K562 (cell line): ENCODE results near the gene ST6GAL1. TPM values are rescaled to one million over a fixed set of nuclear protein-coding genes. Genes with fewer than 3 reads are reported as not detected.

Experiments used
- CBX2 ChIP-seq: fragments of 200-600 bp; sonication (generic); IDR thresholded peaks from one replicate; pipeline ENCODE4 v1.6.1; 2012; ENCODE audit warnings: mild to moderate bottlenecking, low read length, inconsistent platforms; ENCODE audit not compliant: insufficient read depth, poor library complexity, severe bottlenecking
- HMGN3 ChIP-seq: IDR thresholded peaks from 2 replicates; pipeline ENCODE4 v1.6.1; 2011; ENCODE audit warnings: borderline replicate concordance, low read depth, mild to moderate bottlenecking, mixed read lengths, low read length; ENCODE audit not compliant: insufficient read length; ENCODE audit errors: extremely low read depth
- KLF16 ChIP-seq: IDR thresholded peaks from 2 replicates; pipeline ENCODE4 v1.6.1; 2016; ENCODE audit warnings: antibody characterized with exemption
- MEIS2 ChIP-seq: fragments of 450-650 bp; IDR thresholded peaks from 2 replicates; pipeline ENCODE4 v1.6.1; 2014; ENCODE audit warnings: mild to moderate bottlenecking; ENCODE audit not compliant: partially characterized antibody
- NR2C2 ChIP-seq, 2 experiments: fragments of 200-800 bp in 1 of 2; sonication (Bioruptor generic) in 1 of 2; sonication (generic) in 1 of 2; formaldehyde crosslinking in 1 of 2; IDR thresholded peaks; 2 replicates each; pipeline versions ENCODE4 v1.6.1 to v1.8.0; 2016 to 2022; ENCODE audit warnings: mild to moderate bottlenecking in 1 of 2, missing compliant biosample characterization in 1 of 2, missing genetic modification characterization in 1 of 2, missing genetic modification reagents in 1 of 2
- SMARCC2 ChIP-seq: fragments of 450-650 bp; IDR thresholded peaks from 2 replicates; pipeline ENCODE4 v1.6.1; 2017; ENCODE audit warnings: antibody characterized with exemption, moderate library complexity, mild to moderate bottlenecking, low read depth
- SMARCE1 ChIP-seq: fragments of 450-650 bp; IDR thresholded peaks from 2 replicates; pipeline ENCODE4 v1.7.1; 2016; ENCODE audit warnings: mild to moderate bottlenecking
- SREBF1 ChIP-seq: fragments of 150-350 bp; IDR thresholded peaks from 2 replicates; pipeline ENCODE4 v1.6.1; 2014; ENCODE audit warnings: antibody characterized with exemption, low read depth, low read length, borderline replicate concordance
- ZNF133 ChIP-seq: fragments of 250-450 bp; sonication (Bioruptor Pico); IDR thresholded peaks from 2 replicates; pipeline ENCODE4 v1.4.0; 2020; ENCODE audit warnings: mild to moderate bottlenecking
- polyA plus RNA-seq, 8 experiments: library from polyadenylated mRNA; depleted of rRNA in 4 of 8; stranded (reverse) in 5 of 8; unstranded in 3 of 8; fragments of >200 nt; fragmentation: Nextera tagmentation in 2 of 8; fragmentation: Illumina TruSeq in 1 of 8; extraction: Ambion mirVana in 2 of 8; extraction: Trizol in 1 of 8; gene quantifications; 2 replicates each; pipeline versions ENCODE4 v1.2.1 to v1.2.3, GENCODE V29; 2011 to 2014; ENCODE audit warnings: inconsistent platforms in 1 of 8, missing spikeins in 1 of 8
- total RNA-seq, 7 experiments: library from RNA; depleted of rRNA in 6 of 7; stranded (reverse); fragments of >200 nt in 6 of 7; fragmentation: Illumina TruSeq in 2 of 7; extraction: Trizol in 2 of 7; gene quantifications; 2 replicates each; pipeline versions ENCODE4 v1.2.1 to v1.2.3, GENCODE V29; 2011 to 2021; ENCODE audit warnings: low replicate concordance in 1 of 7
- TF ChIP-seq, protein P1 (sequence below): fragments of 150-350 bp; IDR thresholded peaks from 2 replicates; pipeline ENCODE4 v1.6.1; 2014; ENCODE audit warnings: low read depth, mild to moderate bottlenecking, low read length, borderline replicate concordance
- TF ChIP-seq, protein P2 (sequence below): sonication (generic); IDR thresholded peaks from 2 replicates; pipeline ENCODE4 v1.6.1; 2016
- TF ChIP-seq, protein P3 (sequence below): fragments of 450-650 bp; formaldehyde crosslinking; IDR thresholded peaks from 2 replicates; pipeline ENCODE4 v1.4.0; 2022; ENCODE audit warnings: missing genetic modification characterization
- TF ChIP-seq, protein P4 (sequence below): sonication (generic); formaldehyde crosslinking; IDR thresholded peaks from 2 replicates; pipeline ENCODE4 v1.8.0; 2023; ENCODE audit warnings: missing genetic modification reagents, mild to moderate bottlenecking, borderline replicate concordance

The ST6GAL1 gene
- total and polyA plus RNA-seq, 9 of the 15 experiments (the other 6 are each of a cell fraction or from before 2014, with no cell fraction given), result 31.9 to 145 (median 71.0) TPM

DNA sequence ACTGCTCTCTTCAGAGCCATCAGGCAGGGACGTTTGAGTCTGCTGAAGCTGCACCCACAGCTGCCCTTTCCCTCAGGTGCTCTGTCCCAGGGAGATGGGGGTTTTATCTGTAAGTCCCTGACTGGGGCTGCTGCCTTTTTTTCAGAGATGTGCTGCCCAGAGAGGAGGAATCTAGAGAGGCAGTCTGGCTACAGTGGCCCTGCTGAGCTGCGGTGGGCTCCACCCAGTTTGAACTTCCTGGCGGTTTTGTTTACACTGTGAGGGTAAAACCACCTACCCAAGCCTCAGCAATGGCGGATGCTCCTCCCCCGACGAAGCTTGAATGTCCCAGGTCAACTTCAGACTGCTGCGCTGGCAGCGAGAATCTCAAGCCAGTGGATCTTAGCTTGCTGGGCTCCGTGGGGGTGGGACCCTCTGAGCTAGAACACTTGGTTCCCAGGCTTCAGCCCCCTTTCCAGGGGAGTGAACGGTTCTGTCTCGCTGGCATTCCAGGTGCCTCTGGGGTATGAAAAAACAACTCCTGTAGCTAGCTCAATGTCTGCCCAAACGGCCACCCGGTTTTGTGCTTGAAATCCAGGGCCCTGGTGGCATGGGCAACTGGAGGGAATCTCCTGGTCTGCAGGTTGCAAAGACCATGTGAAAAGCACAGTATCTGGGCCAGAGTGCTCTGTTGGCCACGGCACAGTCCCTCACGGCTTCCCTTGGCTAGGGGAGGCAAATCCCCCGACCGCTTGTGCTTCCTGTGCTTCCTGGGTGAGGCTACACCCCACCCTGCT is 21.1 kb upstream of the ST6GAL1 start (continued):
- TF ChIP-seq, protein P1, sequence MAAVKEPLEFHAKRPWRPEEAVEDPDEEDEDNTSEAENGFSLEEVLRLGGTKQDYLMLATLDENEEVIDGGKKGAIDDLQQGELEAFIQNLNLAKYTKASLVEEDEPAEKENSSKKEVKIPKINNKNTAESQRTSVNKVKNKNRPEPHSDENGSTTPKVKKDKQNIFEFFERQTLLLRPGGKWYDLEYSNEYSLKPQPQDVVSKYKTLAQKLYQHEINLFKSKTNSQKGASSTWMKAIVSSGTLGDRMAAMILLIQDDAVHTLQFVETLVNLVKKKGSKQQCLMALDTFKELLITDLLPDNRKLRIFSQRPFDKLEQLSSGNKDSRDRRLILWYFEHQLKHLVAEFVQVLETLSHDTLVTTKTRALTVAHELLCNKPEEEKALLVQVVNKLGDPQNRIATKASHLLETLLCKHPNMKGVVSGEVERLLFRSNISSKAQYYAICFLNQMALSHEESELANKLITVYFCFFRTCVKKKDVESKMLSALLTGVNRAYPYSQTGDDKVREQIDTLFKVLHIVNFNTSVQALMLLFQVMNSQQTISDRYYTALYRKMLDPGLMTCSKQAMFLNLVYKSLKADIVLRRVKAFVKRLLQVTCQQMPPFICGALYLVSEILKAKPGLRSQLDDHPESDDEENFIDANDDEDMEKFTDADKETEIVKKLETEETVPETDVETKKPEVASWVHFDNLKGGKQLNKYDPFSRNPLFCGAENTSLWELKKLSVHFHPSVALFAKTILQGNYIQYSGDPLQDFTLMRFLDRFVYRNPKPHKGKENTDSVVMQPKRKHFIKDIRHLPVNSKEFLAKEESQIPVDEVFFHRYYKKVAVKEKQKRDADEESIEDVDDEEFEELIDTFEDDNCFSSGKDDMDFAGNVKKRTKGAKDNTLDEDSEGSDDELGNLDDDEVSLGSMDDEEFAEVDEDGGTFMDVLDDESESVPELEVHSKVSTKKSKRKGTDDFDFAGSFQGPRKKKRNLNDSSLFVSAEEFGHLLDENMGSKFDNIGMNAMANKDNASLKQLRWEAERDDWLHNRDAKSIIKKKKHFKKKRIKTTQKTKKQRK, result no peak
- TF ChIP-seq ZNF133 (no peak), MEIS2 (no peak), NR2C2 (CRISPR knock-in tag; IDR thresholded peaks at IDR 0.05) (no peak), NR2C2 (tag; IDR thresholded peaks at IDR 0.05) (peak; percentile 39), CBX2 (no peak), SREBF1 (no peak), HMGN3 (no peak), SMARCE1 (0 out of 2 replicates have a peak, but pooled peaks have one; percentile 38), SMARCC2 (no peak), KLF16 (peak; percentile 60; the same call in 1 of the 2 replicates)
- TF ChIP-seq, protein P2, sequence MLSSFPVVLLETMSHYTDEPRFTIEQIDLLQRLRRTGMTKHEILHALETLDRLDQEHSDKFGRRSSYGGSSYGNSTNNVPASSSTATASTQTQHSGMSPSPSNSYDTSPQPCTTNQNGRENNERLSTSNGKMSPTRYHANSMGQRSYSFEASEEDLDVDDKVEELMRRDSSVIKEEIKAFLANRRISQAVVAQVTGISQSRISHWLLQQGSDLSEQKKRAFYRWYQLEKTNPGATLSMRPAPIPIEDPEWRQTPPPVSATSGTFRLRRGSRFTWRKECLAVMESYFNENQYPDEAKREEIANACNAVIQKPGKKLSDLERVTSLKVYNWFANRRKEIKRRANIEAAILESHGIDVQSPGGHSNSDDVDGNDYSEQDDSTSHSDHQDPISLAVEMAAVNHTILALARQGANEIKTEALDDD, result no peak
- TF ChIP-seq, protein P3, sequence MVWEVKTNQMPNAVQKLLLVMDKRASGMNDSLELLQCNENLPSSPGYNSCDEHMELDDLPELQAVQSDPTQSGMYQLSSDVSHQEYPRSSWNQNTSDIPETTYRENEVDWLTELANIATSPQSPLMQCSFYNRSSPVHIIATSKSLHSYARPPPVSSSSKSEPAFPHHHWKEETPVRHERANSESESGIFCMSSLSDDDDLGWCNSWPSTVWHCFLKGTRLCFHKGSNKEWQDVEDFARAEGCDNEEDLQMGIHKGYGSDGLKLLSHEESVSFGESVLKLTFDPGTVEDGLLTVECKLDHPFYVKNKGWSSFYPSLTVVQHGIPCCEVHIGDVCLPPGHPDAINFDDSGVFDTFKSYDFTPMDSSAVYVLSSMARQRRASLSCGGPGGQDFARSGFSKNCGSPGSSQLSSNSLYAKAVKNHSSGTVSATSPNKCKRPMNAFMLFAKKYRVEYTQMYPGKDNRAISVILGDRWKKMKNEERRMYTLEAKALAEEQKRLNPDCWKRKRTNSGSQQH (CRISPR knock-in tag), result no peak
- TF ChIP-seq, protein P4, sequence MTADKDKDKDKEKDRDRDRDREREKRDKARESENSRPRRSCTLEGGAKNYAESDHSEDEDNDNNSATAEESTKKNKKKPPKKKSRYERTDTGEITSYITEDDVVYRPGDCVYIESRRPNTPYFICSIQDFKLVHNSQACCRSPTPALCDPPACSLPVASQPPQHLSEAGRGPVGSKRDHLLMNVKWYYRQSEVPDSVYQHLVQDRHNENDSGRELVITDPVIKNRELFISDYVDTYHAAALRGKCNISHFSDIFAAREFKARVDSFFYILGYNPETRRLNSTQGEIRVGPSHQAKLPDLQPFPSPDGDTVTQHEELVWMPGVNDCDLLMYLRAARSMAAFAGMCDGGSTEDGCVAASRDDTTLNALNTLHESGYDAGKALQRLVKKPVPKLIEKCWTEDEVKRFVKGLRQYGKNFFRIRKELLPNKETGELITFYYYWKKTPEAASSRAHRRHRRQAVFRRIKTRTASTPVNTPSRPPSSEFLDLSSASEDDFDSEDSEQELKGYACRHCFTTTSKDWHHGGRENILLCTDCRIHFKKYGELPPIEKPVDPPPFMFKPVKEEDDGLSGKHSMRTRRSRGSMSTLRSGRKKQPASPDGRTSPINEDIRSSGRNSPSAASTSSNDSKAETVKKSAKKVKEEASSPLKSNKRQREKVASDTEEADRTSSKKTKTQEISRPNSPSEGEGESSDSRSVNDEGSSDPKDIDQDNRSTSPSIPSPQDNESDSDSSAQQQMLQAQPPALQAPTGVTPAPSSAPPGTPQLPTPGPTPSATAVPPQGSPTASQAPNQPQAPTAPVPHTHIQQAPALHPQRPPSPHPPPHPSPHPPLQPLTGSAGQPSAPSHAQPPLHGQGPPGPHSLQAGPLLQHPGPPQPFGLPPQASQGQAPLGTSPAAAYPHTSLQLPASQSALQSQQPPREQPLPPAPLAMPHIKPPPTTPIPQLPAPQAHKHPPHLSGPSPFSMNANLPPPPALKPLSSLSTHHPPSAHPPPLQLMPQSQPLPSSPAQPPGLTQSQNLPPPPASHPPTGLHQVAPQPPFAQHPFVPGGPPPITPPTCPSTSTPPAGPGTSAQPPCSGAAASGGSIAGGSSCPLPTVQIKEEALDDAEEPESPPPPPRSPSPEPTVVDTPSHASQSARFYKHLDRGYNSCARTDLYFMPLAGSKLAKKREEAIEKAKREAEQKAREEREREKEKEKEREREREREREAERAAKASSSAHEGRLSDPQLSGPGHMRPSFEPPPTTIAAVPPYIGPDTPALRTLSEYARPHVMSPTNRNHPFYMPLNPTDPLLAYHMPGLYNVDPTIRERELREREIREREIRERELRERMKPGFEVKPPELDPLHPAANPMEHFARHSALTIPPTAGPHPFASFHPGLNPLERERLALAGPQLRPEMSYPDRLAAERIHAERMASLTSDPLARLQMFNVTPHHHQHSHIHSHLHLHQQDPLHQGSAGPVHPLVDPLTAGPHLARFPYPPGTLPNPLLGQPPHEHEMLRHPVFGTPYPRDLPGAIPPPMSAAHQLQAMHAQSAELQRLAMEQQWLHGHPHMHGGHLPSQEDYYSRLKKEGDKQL (CRISPR knock-in tag), result no peak
